ENCODE measurements around the gene DYDC1.

- TF ChIP-seq CTCF (IDR thresholded peaks at IDR 0.05), result no peak
- TF ChIP-seq POLR2A (IDR thresholded peaks at IDR 0.05), result no peak
These were observed 23.6 kb upstream of the DYDC1 start for GRCh38 chr10:80380185-80380584.
